Fibroblast of mammary gland (primary cell): ENCODE data around the gene NOL4L.

ENCODE experiments used
- DNase-seq: peaks from one replicate; pipeline ENCODE4 v3.0.0-alpha.2; 2010; ENCODE audit warnings: low read depth
- H3K4me3 ChIP-seq: 2 replicates; pipeline ENCODE4 v1.5.1; 2011; ENCODE audit warnings: low read depth, mild to moderate bottlenecking, low read length, moderate library complexity; ENCODE audit not compliant: control insufficient read depth
- CTCF ChIP-seq: conservative IDR thresholded peaks from 2 replicates; pipeline ENCODE4 v1.5.1; 2011; ENCODE audit warnings: low read depth, low read length, inconsistent platforms; ENCODE audit not compliant: control insufficient read depth, insufficient read depth

Gene NOL4L, protein sequence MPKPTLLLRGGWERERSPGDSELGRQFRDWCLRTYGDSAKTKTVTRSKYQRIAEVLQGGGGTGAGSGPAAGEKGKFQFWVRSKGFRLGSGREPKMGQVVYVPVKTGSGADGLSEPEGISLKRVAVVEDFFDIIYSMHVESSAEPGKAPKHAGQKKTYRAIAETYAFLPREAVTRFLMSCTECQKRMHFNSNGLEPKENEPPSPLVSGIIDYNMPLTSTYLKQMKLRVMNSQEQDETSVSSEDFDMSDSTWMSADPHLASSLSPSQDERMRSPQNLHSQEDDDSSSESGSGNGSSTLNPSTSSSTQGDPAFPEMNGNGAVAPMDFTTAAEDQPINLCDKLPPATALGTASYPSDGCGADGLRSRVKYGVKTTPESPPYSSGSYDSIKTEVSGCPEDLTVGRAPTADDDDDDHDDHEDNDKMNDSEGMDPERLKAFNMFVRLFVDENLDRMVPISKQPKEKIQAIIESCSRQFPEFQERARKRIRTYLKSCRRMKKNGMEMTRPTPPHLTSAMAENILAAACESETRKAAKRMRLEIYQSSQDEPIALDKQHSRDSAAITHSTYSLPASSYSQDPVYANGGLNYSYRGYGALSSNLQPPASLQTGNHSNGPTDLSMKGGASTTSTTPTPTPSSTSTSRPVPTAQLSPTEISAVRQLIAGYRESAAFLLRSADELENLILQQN

DNA sequence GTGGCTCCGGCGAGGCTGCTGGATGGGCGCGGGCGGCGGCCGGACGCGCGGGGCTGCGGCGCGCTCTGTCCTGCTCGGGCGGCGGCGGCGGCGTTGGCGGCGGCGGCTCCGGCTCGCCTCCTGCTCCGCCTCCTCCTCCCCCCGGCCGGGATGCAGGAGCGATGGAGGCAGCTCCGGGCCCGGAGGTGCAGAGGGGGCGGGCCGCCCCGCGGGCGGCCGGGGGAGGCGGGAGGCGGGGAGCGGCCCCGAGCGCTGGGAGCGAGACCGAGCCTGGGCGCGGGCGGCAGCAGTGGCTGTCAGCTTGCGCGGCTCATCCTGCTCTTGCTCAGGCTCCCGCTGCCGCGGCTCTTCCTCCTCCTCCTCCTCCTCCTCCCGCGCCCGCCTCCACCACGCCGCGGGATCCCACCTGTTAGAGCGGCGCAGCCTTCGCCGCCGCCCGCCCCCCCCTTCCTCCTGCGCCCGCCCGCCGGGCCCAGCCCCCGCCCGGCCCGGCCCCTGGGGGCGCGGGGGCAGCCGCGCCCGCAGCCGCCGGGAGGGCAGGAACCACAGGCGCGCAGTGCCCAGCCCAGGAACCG, at the start of gene NOL4L:
Gene NOL4L, minus strand, starts transcription at position 323 of the 575 bp plus-strand sequence. CDS start 443 bp downstream, outside the sequence.
- H3K4me3 ChIP-seq, result peak within 1 kb of the TSS; percentile 32
- no peak for TF ChIP-seq CTCF
- peak; percentile 3 for DNase-seq

GRCh38 chr20:32634041-32634805, 49.1 kb upstream of the NOL4L start:
- no peak for DNase-seq
- no peak overlapping the region for H3K4me3 ChIP-seq
- no peak for TF ChIP-seq CTCF

DNA sequence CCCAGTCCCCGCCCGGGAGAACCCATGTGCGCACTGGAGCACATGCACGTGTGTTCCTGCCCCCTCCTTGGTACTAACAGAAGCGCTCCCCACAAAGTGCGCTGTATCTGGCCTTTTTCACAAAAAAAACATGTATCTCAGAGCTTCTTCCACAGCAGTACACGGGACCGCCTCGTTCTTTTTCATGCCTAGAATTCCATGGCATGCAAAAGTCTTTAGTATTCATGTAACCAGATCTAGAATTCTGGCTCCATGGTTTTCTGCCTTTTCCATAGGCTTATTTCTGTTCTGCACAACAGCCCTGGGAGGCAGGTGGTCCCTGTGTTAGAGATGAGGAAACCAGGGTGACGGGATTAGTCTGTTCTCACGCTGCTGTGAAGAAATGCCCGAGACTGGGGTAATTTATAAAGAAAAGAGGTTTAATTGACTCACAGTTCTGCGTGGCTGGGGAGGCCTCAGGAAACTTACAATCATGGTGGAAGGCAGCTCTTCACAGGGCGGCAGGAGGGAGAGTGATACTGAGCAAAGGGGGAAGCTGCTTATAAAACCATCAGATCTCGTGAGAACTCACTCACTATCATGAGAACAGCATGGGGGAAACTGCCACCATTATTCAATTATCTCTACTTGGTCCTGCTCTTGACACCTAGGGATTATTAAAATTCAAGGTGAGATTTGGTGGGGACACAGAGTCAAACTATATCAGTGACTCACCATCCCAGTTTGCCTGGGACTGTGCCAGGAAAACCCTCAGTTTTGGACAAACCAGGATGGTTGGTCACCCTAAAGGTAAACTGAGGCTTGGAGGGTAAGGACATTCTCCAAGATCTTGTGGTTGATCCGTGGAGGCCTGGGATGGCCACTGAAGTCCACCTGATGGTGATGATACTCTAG, 47.6 kb upstream of the NOL4L start:
- no peak for DNase-seq
- H3K4me3 ChIP-seq, result no peak overlapping the region
- TF ChIP-seq CTCF, result no peak

DNA sequence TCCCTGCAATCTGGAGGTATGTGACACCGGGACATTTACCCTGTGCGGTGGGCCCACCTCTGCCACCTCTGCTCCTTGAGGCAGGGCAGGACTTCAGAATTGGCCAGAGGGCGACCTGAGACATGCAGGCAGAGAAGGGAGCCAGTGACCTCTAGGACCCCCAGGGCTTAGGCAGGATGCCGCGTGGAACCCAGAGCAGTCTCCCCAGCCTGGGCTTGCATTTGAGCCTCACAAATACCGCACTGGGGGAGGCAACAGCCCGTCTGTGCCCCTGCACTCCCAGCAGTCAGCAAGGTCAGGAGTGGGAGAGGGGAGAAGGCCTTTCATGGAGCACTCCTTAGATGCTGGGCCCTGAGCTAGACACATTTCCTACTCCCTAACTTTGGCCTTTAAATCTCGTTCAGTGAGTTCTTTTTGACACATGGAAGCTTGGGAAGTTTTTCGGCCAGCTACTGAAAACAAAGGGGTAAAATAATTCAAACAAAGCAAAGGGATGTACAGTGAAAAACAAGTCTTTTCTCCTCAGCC, 46.9 kb upstream of the NOL4L start:
- H3K4me3 ChIP-seq, result no peak overlapping the region
- DNase-seq, result no peak
- TF ChIP-seq CTCF, result no peak

DNA sequence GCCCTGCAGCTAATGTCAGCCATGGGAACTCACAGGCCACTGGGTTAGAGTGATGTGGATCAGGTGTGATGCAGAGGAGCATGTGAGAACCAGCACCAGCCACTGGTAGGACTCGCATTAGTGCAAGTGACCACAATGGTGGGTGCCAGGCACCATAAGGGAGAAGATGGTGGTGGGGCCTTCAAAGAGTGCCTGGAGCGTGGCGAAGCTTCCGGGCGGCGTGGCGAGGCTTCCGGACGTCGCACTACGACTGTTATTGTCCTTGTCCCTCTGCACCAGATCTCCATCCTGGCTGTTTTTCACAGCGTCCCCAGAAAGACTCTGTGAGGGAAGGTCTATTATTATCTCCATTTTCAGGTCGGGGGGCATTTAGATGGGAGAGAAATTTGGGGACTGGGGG, 44.7 kb upstream of the NOL4L start:
- no peak for TF ChIP-seq CTCF

More for the DNA sequence above, 44.7 kb upstream of the NOL4L start:
- DNase-seq, result no peak
- no peak overlapping the region for H3K4me3 ChIP-seq
